Calu3 (cell line): ENCODE measurements around the gene MACROH2A1. TPM values are rescaled to one million over a fixed set of nuclear protein-coding genes. Genes with fewer than 3 reads are reported as not detected.

Experiments
- BruUV-seq: library from RNA; stranded (reverse); fragments of 400-500 nt; replicated peaks from 2 replicates; lab custom pipeline; 2021; lab: Mats Ljungman, UMichigan
- CTCF ChIA-PET: fragments of 300-600 bp; sonication (Branson Sonifier 250); formaldehyde crosslinking; loops from one replicate; lab custom pipeline; 2022; ENCODE audit warnings: antibody characterized with exemption; lab: Charles Lee
- DNase-seq: peaks from one replicate; pipeline ENCODE4 v3.0.0; 2022
- H3K27ac Mint-ChIP-seq: one replicate; pipeline ENCODE4 v1.8.0; 2022; ENCODE audit warnings: mixed read lengths; ENCODE audit not compliant: unreplicated experiment
- H3K27me3 Mint-ChIP-seq: one replicate; pipeline ENCODE4 v1.8.0; 2022; ENCODE audit warnings: mixed read lengths; ENCODE audit not compliant: unreplicated experiment
- H3K36me3 Mint-ChIP-seq: one replicate; pipeline ENCODE4 v1.8.0; 2022; ENCODE audit warnings: mild to moderate bottlenecking, moderate library complexity, mixed read lengths; ENCODE audit not compliant: insufficient read depth, unreplicated experiment
- H3K4me1 Mint-ChIP-seq: one replicate; pipeline ENCODE4 v1.8.0; 2022; ENCODE audit warnings: mild to moderate bottlenecking, low read depth, mixed read lengths; ENCODE audit not compliant: unreplicated experiment
- H3K4me3 Mint-ChIP-seq: one replicate; pipeline ENCODE4 v1.8.0; 2022; ENCODE audit warnings: mild to moderate bottlenecking, low read depth, moderate library complexity, mixed read lengths; ENCODE audit not compliant: unreplicated experiment
- H3K9me3 Mint-ChIP-seq: one replicate; pipeline ENCODE4 v1.8.0; 2022; ENCODE audit warnings: low read depth, mixed read lengths; ENCODE audit not compliant: unreplicated experiment
- CTCF ChIP-seq: fragments of 200-600 bp; IDR thresholded peaks from one replicate; pipeline ENCODE4 v1.8.0; 2022; ENCODE audit warnings: antibody characterized with exemption; ENCODE audit not compliant: unreplicated experiment
- intact Hi-C: fragments of 100-400 bp; cut with micrococcal nuclease; formaldehyde crosslinking; loops from one replicate; pipeline ENCODE4 v1.10.0; 2022; ENCODE audit not compliant: unreplicated experiment
- total RNA-seq: library from RNA; stranded (reverse); gene quantifications from 2 replicates; pipeline ENCODE4 v1.2.3, GENCODE V29; 2022

The MACROH2A1 gene
- total RNA-seq, 1 experiment from 2014 or later = 368 TPM

- DNase-seq = no peak
- TF ChIP-seq CTCF = no peak
- peaks cover 51% of the 10 kb centered on the region for H3K36me3 Mint-ChIP-seq
- H3K27me3 Mint-ChIP-seq = no peaks in the 10 kb centered on the region
- no TSS peak for BruUV-seq
- H3K4me1 Mint-ChIP-seq = peaks cover 11% of the 10 kb centered on the region
- CTCF ChIA-PET = no interaction called here
- intact Hi-C loops = no loop called here
- H3K9me3 Mint-ChIP-seq = no peaks in the 10 kb centered on the region
- H3K4me3 Mint-ChIP-seq = no peak overlapping the region
- H3K27ac Mint-ChIP-seq = no peak overlapping the region
Observed at GRCh38 chr5:135341696-135342550, 57.1 kb downstream of the MACROH2A1 start.

GRCh38 chr5:135341016-135341666 lies 57.9 kb downstream of the MACROH2A1 start:
- Mint-ChIP-seq H3K9me3 (no peaks in the 10 kb centered on the region), H3K4me1 (peaks cover 3% of the 10 kb centered on the region), H3K36me3 (peaks cover 47% of the 10 kb centered on the region), H3K27ac (no peak overlapping the region), H3K27me3 (no peaks in the 10 kb centered on the region), H3K4me3 (no peak overlapping the region)
- CTCF ChIA-PET = no interaction called here
- no peak for DNase-seq
- BruUV-seq = no TSS peak
- intact Hi-C loops = no loop called here
- no peak for TF ChIP-seq CTCF

- TF ChIP-seq CTCF = no peak
- H3K9me3 Mint-ChIP-seq = no peaks in the 10 kb centered on the region
- CTCF ChIA-PET = interaction anchor here (0.6 kb wide), 1 partner anchor 32 kb away, joined by 3 read pairs; no protein-coding TSS in a partner anchor
- no peak for DNase-seq
- intact Hi-C loops = no loop called here
- BruUV-seq = no TSS peak
- no peaks in the 10 kb centered on the region for H3K27me3 Mint-ChIP-seq
- no peak overlapping the region for H3K4me3 Mint-ChIP-seq
- H3K4me1 Mint-ChIP-seq = no peaks in the 10 kb centered on the region
- peaks cover 45% of the 10 kb centered on the region for H3K36me3 Mint-ChIP-seq
- H3K27ac Mint-ChIP-seq = no peak overlapping the region
Observed at GRCh38 chr5:135340568-135340967, 58.5 kb downstream of the MACROH2A1 start.

- no peak for TF ChIP-seq CTCF
- Mint-ChIP-seq H3K36me3 (peaks cover 47% of the 10 kb centered on the region), H3K27ac (no peak overlapping the region), H3K9me3 (no peaks in the 10 kb centered on the region), H3K27me3 (no peaks in the 10 kb centered on the region), H3K4me3 (no peak overlapping the region), H3K4me1 (no peaks in the 10 kb centered on the region)
- intact Hi-C loops = no loop called here
- no TSS peak for BruUV-seq
- no peak for DNase-seq
- CTCF ChIA-PET = no interaction called here
Observed at GRCh38 chr5:135339623-135340022, 59.4 kb downstream of the MACROH2A1 start.
